Measurements from ENCODE around the gene NGDN. TPM values are rescaled to one million over a fixed set of nuclear protein-coding genes. Genes with fewer than 3 reads are reported as not detected.

NGDN gene
- 43.6 and 49.0 TPM in 2 replicates for total RNA-seq

GRCh38 chr14:23469127-23469905, at the start of gene NGDN:
Gene NGDN (plus strand): TSS chr14:23469703. CDS start chr14:23469716, 13 bp downstream.

GRCh38 chr14:23435543-23436326, 33.8 kb upstream of the NGDN start, which contains the start of gene MYH7:
Gene MYH7 (minus strand): TSS chr14:23435660. CDS start chr14:23433732, 1,928 bp downstream.

Other genes with a start within 250 kb of the NGDN start
- gene RNF212B, start 231.8 kb upstream of the NGDN start, total RNA-seq: not detected in 2 replicates
- gene HOMEZ, start 183.6 kb upstream of the NGDN start, total RNA-seq: 3.3 and 3.9 TPM in 2 replicates
- 2.8 and 3.5 TPM in 2 replicates for gene PPP1R3E, start 166.8 kb upstream of the NGDN start, total RNA-seq
- gene BCL2L2, start 162.9 kb upstream of the NGDN start, total RNA-seq: 15.3 and 22.5 TPM in 2 replicates
- gene PABPN1, start 148.2 kb upstream of the NGDN start, total RNA-seq: 81.5 and 81.7 TPM in 2 replicates
- 0.11 and 0.17 TPM in 2 replicates for gene SLC22A17, start 116.8 kb upstream of the NGDN start, total RNA-seq
- not detected in 2 replicates for gene EFS, start 104.5 kb upstream of the NGDN start, total RNA-seq
- not detected in 2 replicates for gene IL25, start 96.9 kb upstream of the NGDN start, total RNA-seq
- gene CMTM5, start 92.7 kb upstream of the NGDN start, total RNA-seq: not detected in 2 replicates
- not detected in 2 replicates for gene MYH6, start 61.4 kb upstream of the NGDN start, total RNA-seq
- gene MYH7, start 34.0 kb upstream of the NGDN start, total RNA-seq: not detected in 2 replicates
- 0.09 and 0.11 TPM in 2 replicates for gene ZFHX2, start 82.1 kb downstream of the NGDN start, total RNA-seq
- gene THTPA, start 86.6 kb downstream of the NGDN start, total RNA-seq: 7.2 and 7.4 TPM in 2 replicates
- gene AP1G2, start 98.1 kb downstream of the NGDN start, total RNA-seq: 24.2 and 30.0 TPM in 2 replicates
- gene JPH4, start 109.1 kb downstream of the NGDN start, total RNA-seq: under 0.01 TPM in 1 of 2 replicates, not detected in the other
- 2.9 and 4.1 TPM in 2 replicates for gene DHRS2, start 166.7 kb downstream of the NGDN start, total RNA-seq